Measurements from ENCODE around the gene SUGP2.

The SUGP2 gene

GRCh38 chr19:19049406-19049805, 16.1 kb upstream of the SUGP2 start:
- no peak for TF ChIP-seq FOXM1 (IDR thresholded peaks at IDR 0.05; ENCODE audit: borderline replicate concordance, low read depth)
- no peak for TF ChIP-seq TCF12 (IDR thresholded peaks at IDR 0.05; ENCODE audit: low read depth)
- no peak for TF ChIP-seq MAX (IDR thresholded peaks at IDR 0.05)
- TF ChIP-seq ZBTB7A (IDR thresholded peaks at IDR 0.05; ENCODE audit: low read depth): no peak
- no peak for TF ChIP-seq RAD21 (IDR thresholded peaks at IDR 0.05; ENCODE audit: low read depth)
- no peak for TF ChIP-seq EGR1 (IDR thresholded peaks at IDR 0.05)
- no peak for TF ChIP-seq YY1 (IDR thresholded peaks at IDR 0.05; ENCODE audit: low read depth)
- no peak for TF ChIP-seq TAF1 (IDR thresholded peaks at IDR 0.05; ENCODE audit: low read depth)
- no peak for TF ChIP-seq NFIC (IDR thresholded peaks at IDR 0.05)
- no peak for TF ChIP-seq TEAD4 (IDR thresholded peaks at IDR 0.05)
- no peak for TF ChIP-seq EP300 (IDR thresholded peaks at IDR 0.05; ENCODE audit: borderline replicate concordance)
- TF ChIP-seq REST (IDR thresholded peaks at IDR 0.05; ENCODE audit: low read depth): no peak
- no peak for TF ChIP-seq CEBPB (IDR thresholded peaks at IDR 0.05)
- TF ChIP-seq CREB1 (IDR thresholded peaks at IDR 0.05; ENCODE audit: low read depth): no peak
- no peak for TF ChIP-seq USF1 (IDR thresholded peaks at IDR 0.05)

- TF ChIP-seq EGR1 (IDR thresholded peaks at IDR 0.05) (no peak), TCF12 (IDR thresholded peaks at IDR 0.05; ENCODE audit: low read depth) (no peak), NFIC (IDR thresholded peaks at IDR 0.05) (no peak), TEAD4 (IDR thresholded peaks at IDR 0.05) (no peak), USF1 (IDR thresholded peaks at IDR 0.05) (no peak), YY1 (IDR thresholded peaks at IDR 0.05; ENCODE audit: low read depth) (no peak)
Observed at GRCh38 chr19:19043881-19044280, 10.6 kb upstream of the SUGP2 start.

- TF ChIP-seq ZBTB7A (IDR thresholded peaks at IDR 0.05; ENCODE audit: low read depth): no peak
- TF ChIP-seq CEBPB (IDR thresholded peaks at IDR 0.05): no peak
Observed at GRCh38 chr19:19043481-19043880, 10.2 kb upstream of the SUGP2 start.

- TF ChIP-seq TEAD4 (IDR thresholded peaks at IDR 0.05) (no peak), REST (IDR thresholded peaks at IDR 0.05; ENCODE audit: low read depth) (no peak), FOXM1 (IDR thresholded peaks at IDR 0.05; ENCODE audit: borderline replicate concordance, low read depth) (no peak), TCF12 (IDR thresholded peaks at IDR 0.05; ENCODE audit: low read depth) (no peak), YY1 (IDR thresholded peaks at IDR 0.05; ENCODE audit: low read depth) (no peak), RAD21 (IDR thresholded peaks at IDR 0.05; ENCODE audit: low read depth) (no peak), CREB1 (IDR thresholded peaks at IDR 0.05; ENCODE audit: low read depth) (no peak), EGR1 (IDR thresholded peaks at IDR 0.05) (no peak), MAX (IDR thresholded peaks at IDR 0.05) (no peak), ZBTB7A (IDR thresholded peaks at IDR 0.05; ENCODE audit: low read depth) (no peak), USF1 (IDR thresholded peaks at IDR 0.05) (no peak), CEBPB (IDR thresholded peaks at IDR 0.05) (no peak), NFIC (IDR thresholded peaks at IDR 0.05) (no peak), TAF1 (IDR thresholded peaks at IDR 0.05; ENCODE audit: low read depth) (no peak), EP300 (IDR thresholded peaks at IDR 0.05; ENCODE audit: borderline replicate concordance) (no peak)
Observed at GRCh38 chr19:19042732-19043280, 9.5 kb upstream of the SUGP2 start.

- TF ChIP-seq CREB1 (IDR thresholded peaks at IDR 0.05; ENCODE audit: low read depth) (no peak), NFIC (IDR thresholded peaks at IDR 0.05) (no peak), EP300 (IDR thresholded peaks at IDR 0.05; ENCODE audit: borderline replicate concordance) (no peak), YY1 (IDR thresholded peaks at IDR 0.05; ENCODE audit: low read depth) (no peak), CEBPB (IDR thresholded peaks at IDR 0.05) (no peak), RAD21 (IDR thresholded peaks at IDR 0.05; ENCODE audit: low read depth) (no peak), TEAD4 (IDR thresholded peaks at IDR 0.05) (no peak), MAX (IDR thresholded peaks at IDR 0.05) (no peak), ZBTB7A (IDR thresholded peaks at IDR 0.05; ENCODE audit: low read depth) (no peak), TCF12 (IDR thresholded peaks at IDR 0.05; ENCODE audit: low read depth) (no peak)
Observed at GRCh38 chr19:19040417-19040816, 7.1 kb upstream of the SUGP2 start.

All from Ishikawa (cell line).